NCI-H146 treated with DMSO at 0.1 percent for 48 hours (cell line): ENCODE results near the gene SUCO.

Experiments
- DNase-seq: peaks from one replicate; lab custom pipeline; 2025; ENCODE audit not compliant: unreplicated experiment; lab: John Stamatoyannopoulos, UW

SUCO gene

GRCh38 chr1:172517081-172517480 is 15.9 kb upstream of the SUCO start:
- DNase-seq, result no peak

- no peak for DNase-seq
Measured at GRCh38 chr1:172517545-172517944, 15.4 kb upstream of the SUCO start.

DNA sequence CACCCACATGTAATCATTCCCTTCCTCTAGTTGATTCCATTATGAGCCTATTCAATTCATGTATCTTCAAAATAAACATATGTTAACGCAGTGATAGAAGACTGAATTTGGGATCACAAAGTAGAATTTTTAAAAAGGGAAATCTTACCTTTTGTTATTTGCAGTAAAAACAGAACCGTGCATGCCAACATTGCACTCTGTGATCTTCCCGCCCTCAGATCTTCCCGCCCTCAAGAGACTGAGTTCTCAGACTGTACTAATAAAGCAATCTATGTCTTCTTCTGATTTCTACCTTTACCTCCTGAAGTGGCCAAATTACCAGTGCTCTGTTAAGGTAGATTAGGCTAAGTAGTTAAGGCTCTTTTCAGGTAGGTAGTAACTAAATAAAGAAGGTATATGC is 3.6 kb upstream of the SUCO start:
- DNase-seq, result no peak

DNA sequence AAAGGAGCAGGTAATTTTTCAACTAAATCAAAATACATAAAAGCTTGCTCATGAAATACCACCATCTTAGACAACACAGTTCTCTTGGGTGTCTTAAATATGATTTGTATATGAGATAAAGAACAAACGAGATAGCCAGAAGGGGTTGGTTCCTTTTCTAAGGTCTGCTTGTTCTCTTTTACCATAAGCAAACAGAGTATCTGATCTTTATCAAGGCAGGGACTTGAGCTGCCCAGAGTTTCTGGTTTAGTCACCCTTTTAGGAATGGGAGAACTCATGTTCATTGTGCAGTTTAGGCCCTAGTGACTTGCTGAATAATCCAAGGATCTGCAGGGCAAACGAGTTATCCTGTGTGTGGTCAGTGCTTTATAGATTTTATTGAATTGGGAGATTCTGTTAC is 3.0 kb upstream of the SUCO start:
- DNase-seq, result no peak

- no peak for DNase-seq
Measured at GRCh38 chr1:172531412-172532182, 1.4 kb upstream of the SUCO start.

DNA sequence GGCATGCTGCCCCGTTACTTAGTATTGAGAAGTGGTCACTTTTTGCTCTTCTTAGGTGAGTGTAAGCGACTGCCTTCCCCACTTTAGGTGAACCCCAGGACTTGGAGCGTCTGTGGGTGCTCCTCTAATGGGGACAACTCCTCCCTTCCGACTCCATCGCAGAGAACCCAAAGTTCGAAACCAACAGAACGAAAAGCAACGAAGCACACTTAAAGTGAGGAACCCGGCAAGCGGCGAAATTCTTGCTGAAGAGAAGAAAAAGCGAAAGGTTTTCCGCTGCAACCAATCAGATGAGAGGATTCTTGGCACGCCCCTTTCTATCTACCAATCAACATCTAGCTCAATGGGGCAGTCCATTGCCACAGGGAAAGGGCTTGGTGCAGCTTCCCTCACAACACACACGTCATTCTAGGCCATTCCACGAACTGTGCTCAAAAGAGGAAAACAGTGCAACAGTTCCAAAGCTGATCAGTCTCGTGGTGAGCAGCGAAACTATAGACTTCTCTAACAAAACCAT is 709 bp upstream of the SUCO start:
- peak; percentile 97 for DNase-seq

DNA sequence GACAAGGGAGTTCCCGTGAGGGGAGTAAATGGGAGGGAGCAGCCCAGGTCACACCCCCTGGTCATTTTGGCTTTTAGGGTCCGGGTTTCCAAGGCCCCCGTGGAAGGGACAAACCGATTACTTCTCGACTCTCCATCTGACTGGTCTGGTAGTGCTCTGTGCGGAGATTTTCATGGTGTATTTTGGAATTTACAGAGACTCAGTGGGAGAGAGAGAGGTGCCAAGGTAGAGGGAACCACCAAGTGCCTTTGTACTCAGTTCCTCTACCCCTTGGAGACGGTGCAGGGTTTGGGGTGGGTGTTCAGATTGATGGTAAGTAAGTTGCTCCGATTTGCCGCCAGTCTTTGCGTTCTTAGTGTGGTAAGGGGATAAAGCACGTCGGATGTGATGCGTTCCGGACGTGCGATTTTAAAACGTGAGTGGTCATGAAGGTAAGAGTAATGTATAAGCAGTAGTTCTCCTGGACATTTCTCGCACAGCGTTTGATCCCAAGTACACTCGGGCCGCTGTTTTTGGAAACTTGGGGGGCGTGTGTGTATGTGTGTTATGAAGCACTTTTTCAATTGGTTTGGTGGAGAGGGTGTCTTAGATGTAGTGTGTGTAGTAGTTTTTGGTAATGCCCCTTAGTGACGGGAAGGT is 682 bp downstream of the SUCO start:
- DNase-seq, result peak; percentile 49

- DNase-seq, result no peak
Measured at GRCh38 chr1:172536256-172536655, 3.3 kb downstream of the SUCO start.

GRCh38 chr1:172537366-172537765 is 4.4 kb downstream of the SUCO start:
- DNase-seq, result no peak

GRCh38 chr1:172537827-172538391 is 5.0 kb downstream of the SUCO start:
- no peak for DNase-seq

GRCh38 chr1:172540635-172541034 is 7.7 kb downstream of the SUCO start:
- DNase-seq, result no peak

DNA sequence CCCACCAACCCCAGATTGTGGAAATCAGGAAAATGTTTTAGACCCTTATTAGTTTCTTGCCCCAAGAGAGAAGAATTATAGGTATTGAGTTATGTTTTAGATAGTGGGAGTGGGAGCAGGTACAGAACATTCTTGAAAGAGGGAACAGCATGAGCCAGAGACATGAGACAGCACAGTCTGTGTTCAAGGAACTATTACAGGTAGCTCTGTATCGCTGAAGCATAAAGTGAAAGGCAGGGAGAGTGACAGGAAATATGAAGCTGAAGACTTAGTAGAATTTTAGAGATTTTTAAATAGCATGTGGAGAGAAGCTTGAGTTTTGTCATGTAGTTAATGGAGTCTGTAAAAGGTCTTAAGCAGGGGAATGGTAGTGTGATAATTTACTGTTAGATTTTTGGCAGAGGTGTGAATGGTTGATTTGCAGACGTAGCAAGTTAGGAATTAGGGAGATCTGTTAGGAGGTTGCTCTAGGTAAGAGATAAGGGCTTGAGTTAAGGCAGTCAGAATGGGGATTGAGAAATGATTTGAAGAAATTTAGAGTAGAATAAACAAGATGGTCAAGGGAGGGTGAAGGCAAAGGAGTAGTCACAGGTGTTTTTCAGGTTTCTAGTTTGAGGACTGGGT is 11.6 kb downstream of the SUCO start:
- no peak for DNase-seq

DNA sequence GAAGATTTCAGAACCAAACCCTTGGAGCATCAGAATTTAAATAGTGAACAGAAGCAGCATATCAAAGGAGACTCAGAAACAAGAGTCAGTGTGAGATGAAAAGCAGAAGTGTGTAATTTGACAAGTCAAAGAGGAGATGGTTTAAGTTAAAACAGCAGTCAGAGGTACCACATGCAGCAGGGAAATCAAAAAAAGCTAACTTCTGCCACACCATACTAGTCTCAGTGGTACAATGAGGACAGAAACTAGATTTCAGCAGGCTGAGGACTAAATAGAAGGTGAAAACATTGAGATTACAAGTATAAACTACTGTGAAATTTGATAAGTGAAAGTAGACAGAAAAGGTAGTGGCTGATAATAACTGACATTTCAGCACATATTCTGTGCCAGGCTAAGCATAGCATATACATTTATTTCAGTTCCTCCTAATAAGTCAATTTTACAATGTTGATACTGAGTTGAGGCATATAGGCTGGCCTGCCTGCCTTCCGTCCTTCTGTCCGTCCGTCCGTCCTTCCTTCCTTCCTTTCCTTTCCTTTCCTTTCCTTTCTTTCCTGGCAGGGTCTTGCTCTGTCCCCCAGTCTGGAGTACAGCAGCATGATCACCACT is 12.6 kb downstream of the SUCO start:
- no peak for DNase-seq

DNA sequence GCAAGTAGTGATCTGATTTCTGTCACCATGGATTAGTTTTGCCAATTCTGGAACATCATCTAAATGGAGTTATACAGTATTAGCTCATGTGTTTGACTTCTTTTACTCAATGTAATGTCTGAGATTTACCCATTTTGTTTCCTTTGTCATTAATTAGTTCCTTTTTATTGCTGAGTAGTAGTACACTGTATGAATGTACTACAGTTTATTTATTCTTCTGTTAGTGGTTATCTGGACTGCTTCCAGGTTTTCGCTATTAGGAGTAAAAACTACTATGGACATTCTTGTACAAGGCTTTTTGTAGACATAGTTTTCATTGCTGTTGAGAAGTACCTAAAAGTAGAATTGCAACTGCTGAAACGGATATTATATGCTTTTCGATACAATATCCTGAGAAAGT is 14.1 kb downstream of the SUCO start:
- DNase-seq, result no peak

DNA sequence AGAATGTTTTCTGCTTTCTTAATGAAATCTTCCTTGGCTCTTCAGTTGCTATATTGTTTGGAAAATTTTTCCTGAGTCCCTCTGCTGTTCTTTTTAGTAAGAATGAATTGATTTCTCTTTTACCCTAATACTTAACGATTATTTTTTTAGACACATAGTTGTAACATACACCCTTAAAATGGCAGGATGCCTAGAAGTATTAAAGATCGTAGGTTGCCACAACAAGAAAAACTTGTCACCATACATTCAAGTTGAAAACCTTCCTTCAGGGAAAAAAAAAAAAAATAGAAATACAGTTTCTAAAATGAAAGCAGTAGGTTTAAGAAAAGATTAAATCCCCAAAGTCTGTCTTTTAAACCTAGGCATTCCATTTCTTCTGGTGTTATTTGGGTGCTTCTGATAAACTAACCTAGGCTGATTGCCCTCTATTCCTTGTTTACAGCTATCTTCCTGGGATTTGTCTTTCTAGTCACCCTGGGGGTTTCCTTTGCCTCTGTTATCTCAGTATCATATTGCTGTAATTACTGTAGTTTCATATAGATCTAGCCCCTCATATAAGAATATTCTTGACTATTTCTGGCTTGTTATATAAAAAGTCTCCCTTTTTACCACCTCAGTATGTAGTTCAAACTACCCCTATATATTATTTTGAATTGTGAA is 16.8 kb downstream of the SUCO start:
- DNase-seq, result no peak

- DNase-seq, result no peak
Measured at GRCh38 chr1:172551279-172551678, 18.3 kb downstream of the SUCO start.

- no peak for DNase-seq
Measured at GRCh38 chr1:172554915-172555314, 22.0 kb downstream of the SUCO start.

DNA sequence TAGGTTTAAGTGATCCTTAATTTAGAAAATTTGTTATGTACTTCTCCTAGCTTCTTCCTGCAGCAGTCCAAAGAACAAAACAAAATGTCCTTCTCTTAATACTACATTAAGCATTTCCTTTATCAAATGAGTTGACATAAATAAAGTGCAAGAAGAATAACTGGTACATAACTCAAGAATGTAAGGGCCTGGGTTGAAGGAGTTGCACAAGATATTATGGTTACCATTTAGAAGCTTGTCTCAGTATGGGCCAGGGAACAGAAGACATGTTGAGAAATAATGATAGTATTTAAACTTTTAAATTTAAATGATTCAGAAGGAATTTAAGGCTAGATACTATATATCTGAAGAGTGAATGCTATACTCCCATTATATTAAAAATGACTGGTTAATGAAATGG is 23.5 kb downstream of the SUCO start:
- DNase-seq, result no peak

- no peak for DNase-seq
Measured at GRCh38 chr1:172557270-172557669, 24.3 kb downstream of the SUCO start.

GRCh38 chr1:172559572-172560210 is 26.7 kb downstream of the SUCO start:
- DNase-seq, result no peak
